Stimulated activated naive CD4-positive, alpha-beta T cell (primary cell): ENCODE data around the gene KIF17.
"Not testable (repeated sequence)": the region's sequence is repeated elsewhere in the genome, so short reads cannot be mapped to it uniquely, and the experiment has no call there.

Source experiments
- DNase-seq, 6 experiments: peaks; one replicate each; lab custom pipeline; 2025; lab: John Stamatoyannopoulos, UW

The KIF17 gene

DNA sequence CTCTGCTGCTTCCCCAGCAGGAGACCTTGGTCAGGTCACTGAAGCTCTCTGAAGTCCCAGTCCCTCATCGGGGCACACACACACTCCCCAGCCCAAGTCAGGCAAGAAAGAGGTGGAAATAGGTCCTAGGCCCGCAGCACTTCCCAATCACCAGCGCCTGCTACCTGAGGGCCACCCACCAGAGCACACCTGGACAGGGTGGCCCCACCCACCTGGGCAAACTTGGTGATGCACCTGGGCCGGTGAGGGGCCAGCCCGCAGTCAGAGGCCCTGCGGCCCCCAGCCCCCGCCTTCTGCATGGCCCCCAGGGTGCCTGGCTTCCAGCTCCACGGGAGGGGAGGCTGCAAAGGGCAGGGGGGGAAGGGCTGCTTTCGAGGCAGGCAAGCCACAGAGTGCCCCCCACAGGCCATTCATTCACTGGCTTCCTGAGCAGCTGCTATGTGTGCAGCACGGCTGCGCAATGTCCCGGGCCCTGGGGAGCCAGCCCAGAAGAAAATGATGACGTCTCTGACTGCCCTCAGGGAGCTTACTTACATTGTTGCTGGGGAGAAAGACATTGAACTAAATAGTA, 10.0 kb upstream of the KIF17 start:
- no peak for DNase-seq

- no peak for DNase-seq
Measured at GRCh38 chr1:20726932-20727745, 9.3 kb upstream of the KIF17 start.

GRCh38 chr1:20726118-20726911, 8.5 kb upstream of the KIF17 start:
- no peak for DNase-seq

GRCh38 chr1:20725189-20726117, 7.6 kb upstream of the KIF17 start:
- no peak for DNase-seq

DNA sequence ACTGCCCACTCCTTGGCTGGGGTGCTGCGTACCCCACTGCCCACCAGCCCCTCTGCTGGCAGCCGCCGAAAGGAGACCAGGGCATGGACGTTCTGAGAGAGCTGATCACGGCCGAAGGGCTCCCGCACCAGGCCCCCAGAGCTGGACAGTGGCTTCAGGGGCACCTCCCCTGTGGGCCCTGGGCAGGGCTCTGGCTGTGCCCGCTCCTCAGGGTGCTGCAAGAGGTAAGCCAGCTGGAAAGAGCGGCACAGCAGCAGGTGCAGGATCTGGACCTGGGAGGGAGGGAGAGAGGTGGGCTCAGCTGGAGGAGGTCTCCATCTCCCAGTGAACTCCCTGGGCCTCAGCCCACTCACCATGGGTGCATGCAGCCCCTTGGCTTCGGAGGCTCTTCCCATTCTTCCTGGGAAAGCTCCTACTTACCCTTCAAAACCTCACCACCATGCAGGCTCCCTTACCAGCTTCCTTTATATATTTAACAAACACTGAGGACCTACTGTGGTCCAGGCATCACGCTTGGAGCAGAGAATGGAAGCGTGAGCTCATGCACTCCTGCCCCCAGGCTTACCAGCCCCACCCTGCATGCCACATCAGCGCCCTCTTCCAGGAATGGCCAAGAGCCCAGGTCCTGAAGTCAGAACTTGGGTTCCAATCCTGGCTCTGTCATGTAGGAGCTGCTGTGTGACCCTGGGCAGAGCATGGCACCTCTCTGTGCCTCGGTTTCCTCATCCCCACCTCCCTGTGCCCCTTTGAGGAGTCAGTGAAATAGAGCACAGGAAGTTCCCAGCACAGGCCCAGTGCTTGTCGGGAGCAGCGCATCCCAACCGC, 6.8 kb upstream of the KIF17 start:
- DNase-seq, result no peak

DNA sequence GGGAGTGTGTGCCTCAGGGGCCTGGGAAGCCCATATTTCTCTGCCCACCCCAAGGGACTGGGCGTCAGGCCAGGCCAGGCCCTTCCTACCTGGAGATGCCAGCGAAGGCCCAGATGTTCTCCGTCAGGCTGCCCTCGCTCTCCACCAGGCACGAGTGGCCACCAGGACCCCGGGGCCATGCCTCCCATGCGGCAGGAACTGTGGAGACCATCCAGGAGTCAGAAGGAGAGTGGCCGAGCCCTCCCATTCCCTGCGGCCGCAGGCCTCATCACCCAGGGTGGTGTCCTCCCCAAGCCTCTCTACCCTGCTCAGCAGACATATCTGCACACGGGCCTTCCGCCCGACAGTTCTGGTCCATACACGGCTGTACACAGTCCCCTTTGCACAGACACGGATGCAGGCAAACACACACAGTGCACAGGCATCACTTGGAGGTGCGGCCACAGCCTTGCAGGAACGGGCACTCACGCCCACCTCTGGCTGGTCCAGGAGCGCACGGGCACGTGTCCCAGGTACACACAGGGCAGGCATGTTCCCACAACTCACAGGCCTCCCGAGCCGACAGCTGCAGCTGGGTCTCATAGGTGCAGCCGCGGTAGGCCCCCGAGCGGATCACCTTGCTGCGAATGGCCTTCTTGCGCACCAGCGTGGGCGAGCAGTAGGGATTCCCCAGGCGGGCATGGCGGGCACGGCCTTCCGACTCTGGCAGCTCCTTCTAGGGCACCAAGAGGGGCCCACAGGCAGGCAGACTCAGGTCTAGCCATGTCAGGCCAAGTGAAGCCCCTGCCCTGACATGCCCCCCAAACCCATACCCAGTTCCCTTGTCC, 5.9 kb upstream of the KIF17 start:
- DNase-seq, result no peak

GRCh38 chr1:20723159-20723536, 5.3 kb upstream of the KIF17 start:
- DNase-seq, result no peak

DNA sequence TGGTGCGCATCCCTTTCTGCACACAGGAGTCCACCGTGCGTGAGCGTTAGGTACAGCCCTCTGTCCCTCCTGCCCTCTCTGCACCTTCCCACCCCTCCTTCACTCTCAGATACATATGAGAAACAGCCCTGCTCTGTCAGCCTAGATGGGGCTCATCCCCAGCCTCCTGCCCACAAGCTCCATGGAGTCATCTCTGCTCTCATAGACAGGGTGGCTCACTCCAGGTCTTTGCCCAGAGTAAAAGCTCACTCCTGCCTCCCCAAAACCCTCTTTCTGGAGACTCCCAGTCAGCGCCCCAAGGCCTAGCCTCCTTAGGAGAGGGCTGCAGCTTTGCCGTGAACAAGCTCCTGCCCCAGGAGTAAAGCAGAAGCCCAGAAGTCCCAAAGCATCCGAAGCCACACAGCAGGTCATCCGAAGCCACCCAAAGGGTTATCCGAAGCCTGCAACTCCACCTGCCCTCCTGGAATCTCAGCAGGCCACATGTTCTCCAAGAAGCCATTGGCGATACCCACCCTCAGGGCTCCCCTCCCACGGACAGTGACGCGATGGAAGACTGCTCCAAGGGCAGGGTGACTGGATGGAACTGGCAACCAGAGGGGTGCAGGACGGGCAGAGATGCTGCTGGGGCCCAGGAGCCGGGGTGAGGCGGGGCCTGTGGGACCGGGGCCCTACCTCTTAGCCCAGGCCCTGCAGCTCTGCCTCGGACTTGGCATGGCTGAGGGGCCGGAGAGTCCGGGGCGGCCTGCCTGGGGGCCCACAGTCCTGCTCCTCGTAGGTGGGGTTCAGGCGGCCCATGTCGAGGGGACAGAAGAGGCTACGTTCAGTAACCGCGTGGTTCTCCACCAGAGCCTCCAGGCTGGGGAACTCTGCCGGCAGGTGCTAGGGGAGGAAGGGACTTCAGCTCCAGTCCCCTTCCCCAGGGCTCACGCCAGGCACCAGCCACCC, 3.6 kb upstream of the KIF17 start:
- DNase-seq, result no peak

DNA sequence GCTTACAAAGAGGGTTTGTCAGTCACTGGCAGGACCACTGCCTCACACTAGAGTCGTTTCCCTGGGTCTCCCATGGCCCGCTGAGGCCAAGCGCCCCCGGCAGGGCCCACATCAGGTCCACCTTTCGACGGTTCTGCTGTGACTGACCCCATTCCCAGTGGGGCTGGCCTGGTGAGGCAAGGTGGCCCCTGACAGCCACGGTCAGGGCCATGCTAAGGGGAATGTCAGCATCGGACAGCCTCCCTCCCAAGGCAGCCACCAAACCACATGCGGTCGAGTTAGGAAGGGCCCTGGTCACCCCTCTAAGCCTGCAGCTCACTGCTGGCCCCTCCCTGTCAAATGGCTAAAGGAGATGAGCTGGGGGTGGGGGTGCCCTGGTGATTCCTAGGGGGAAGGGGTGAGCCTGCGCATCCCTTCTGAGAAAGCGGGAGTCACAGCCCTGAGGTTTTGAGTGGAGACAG, 2.9 kb upstream of the KIF17 start:
- DNase-seq, result no peak

GRCh38 chr1:20719871-20720620, 2.2 kb upstream of the KIF17 start:
- DNase-seq, result no peak

- no peak for DNase-seq
Measured at GRCh38 chr1:20719261-20719660, 1.5 kb upstream of the KIF17 start.

DNA sequence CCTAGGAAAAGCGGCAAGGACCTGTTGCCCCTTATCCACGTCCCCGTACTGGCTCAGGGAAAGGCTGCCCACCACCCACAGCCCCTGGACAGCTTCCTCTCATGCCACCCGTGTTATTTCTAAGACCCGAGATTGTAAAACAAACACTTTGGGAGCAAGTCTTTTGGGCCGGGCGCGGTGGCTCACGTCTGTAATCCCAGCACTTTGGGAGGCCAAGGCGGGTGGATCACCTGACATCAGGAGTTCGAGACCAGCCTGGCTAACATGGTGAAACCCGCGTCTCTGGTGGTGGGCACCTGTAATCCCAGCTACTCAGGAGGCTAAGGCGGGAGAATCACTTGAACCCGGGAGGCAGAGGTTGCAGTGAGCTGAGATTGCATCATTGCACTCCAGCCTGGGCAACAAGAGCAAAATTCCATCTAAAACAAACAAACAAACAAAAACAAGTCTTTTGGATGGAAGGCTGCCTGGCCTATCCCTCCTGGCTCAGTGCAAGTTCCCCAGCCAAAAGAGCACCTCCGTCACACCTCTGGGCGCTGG, 606 bp upstream of the KIF17 start:
- DNase-seq, result not testable (repeated sequence)

- no peak for DNase-seq
Measured at GRCh38 chr1:20716232-20716631, 1.6 kb downstream of the KIF17 start.

GRCh38 chr1:20715406-20715805, 2.4 kb downstream of the KIF17 start:
- no peak for DNase-seq

- no peak for DNase-seq
Measured at GRCh38 chr1:20713440-20713839, 4.4 kb downstream of the KIF17 start.

- DNase-seq, result no peak
Measured at GRCh38 chr1:20712215-20712577, 5.6 kb downstream of the KIF17 start.

DNA sequence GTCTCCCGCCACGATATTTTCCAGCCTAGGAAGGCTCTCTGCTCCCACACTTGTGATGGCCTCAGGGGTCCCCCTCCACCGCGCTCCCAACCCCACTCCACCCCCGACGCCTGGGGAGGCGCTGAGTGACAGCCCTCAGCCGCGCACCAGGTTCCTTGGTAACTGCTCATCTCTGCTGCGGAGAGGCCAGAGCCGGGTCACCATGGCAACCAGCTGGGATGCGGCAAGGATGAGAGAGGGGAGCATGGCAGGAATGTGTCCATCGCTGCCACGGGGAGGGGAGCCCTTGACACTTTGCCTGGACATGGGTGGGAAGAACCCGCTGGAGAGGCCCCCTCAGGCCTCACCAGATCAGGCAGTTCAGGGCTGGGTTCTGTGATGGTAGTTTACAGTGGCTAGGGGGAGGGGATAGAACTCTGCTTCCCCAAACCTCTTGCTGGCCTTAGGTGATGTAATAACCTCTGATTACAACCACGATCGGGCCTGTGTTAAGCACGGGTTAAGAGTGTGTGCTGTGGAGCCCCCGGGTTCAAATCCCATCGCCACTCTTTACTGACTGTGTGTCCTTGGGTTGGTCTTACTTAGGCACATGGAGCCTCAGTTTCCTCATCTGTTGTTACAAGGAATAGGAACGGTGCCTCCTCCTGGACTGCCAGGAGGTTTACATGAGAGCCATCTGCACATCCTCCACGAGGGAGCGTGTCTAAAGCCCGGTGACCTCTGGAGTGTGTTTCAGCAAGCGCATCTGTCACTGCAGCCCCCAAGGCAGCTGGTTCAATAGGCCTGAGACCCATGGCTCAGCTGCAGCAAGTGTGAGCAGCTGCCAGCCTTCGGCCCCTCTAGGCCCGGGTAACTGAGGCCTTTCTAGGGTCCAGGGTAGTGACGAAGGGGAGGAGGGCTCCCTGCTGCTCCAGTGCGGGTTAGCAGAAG, 6.3 kb downstream of the KIF17 start:
- no peak for DNase-seq
